Measurements from ENCODE around the gene OLFML3. TPM values are rescaled to one million over a fixed set of nuclear protein-coding genes. Genes with fewer than 3 reads are reported as not detected.

OLFML3 gene
- total and polyA plus RNA-seq, 2 of the 8 experiments (the other 6 are each of a cell fraction or from before 2014, with no cell fraction given), result 56.0 to 72.3 TPM

- TF ChIP-seq EP300 (IDR thresholded peaks at IDR 0.05; ENCODE audit: borderline replicate concordance in 1 of 2, low read depth in 2 of 2, low read length in 2 of 2), result no peak
Observed at GRCh38 chr1:113982949-113983348, 3.7 kb downstream of the OLFML3 start (continued).

Data from H1 (cell line).